CD4-positive, alpha-beta T cell treated with Interleukin-17A for 4 hours (primary cell): ENCODE results near the gene HMMR.
A peak's percentile ranks its signal among the peaks of the same experiment; 100 is the strongest.

Source experiments
- DNase-seq: peaks from one replicate; pipeline ENCODE4 v3.0.0-alpha.2; 2020; ENCODE audit warnings: mixed read lengths

Gene HMMR

GRCh38 chr5:163458778-163459385 lies 1.6 kb upstream of the HMMR start:
- no peak for DNase-seq

- no peak for DNase-seq
These were observed 992 bp upstream of the HMMR start for GRCh38 chr5:163459462-163459818.

- peak; percentile 96 for DNase-seq
These were observed 442 bp upstream of the HMMR start, which contains the start of gene NUDCD2 for GRCh38 chr5:163459819-163460561. TSS of gene NUDCD2 (minus strand) at chr5:163460102. CDS start at chr5:163460050, 52 bp downstream.

DNA sequence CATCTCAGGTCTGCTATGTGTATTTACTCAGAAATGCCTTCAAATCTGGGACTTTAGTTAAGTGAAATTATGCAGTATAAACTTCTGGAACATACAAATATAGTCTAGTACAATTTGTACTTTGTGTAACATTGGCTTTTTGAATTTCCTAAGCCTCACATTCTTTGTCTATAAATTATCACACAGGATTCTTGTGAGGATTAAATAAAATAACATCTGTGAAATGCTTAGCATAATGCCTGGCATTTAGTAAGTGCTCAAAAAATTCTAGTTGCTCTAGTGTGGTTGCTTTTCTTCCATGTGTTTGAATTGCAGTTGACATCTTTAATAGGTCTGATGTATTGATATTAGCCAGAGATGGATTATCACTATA lies 2.6 kb downstream of the HMMR start:
- DNase-seq: no peak

- DNase-seq: no peak
These were observed 7.2 kb downstream of the HMMR start for GRCh38 chr5:163467682-163468081.

DNA sequence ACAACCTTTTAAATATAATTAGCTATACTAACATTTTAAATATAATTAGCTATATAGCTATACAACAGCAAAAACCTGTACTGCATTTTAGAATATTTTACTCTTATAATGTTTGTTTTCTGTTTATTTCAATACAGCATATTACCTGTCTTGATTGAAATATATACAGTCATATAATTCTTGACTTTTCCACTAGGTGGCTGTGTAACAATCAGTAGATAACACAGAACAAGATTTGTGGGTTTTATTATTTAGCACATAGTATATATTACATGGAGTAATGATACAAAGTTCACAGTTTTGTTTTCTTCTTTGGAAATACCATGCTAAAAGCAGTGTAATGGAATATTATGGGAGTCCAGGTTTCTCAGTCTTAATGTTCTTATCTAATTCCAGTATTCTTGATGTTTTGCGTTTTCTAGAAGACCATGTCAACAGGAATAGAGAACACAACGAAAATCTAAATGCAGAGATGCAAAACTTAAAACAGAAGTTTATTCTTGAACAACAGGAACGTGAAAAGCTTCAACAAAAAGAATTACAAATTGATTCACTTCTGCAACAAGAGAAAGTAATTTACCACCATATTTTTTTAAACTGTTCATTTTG lies 13.3 kb downstream of the HMMR start:
- DNase-seq: no peak

GRCh38 chr5:163475411-163475810 lies 15.0 kb downstream of the HMMR start:
- no peak for DNase-seq

- DNase-seq: no peak
These were observed 17.9 kb downstream of the HMMR start for GRCh38 chr5:163478126-163478981.

- DNase-seq: no peak
These were observed 18.5 kb downstream of the HMMR start for GRCh38 chr5:163478982-163479271.

GRCh38 chr5:163489055-163489744 lies 28.8 kb downstream of the HMMR start:
- peak; percentile 42 for DNase-seq

GRCh38 chr5:163489745-163490075 lies 29.3 kb downstream of the HMMR start:
- DNase-seq: no peak

DNA sequence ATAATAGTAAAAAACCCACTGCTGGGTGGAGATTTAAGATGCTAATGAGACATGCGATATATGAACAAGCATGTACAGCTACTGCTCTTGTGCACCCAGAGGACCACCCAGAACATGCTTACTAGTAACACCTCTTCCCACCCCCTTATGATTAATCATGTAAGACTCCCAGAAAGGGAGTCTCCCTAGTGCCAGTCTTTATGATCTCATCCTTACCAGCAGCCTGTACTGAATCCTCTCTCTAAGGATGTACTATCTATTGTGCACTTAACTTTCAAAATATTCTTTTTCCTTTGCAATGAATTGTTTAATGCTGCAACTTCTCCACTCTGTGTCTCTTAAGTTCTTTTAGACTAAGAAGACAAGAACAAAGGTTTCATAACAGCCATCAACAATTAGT lies 35.9 kb downstream of the HMMR start:
- no peak for DNase-seq

DNA sequence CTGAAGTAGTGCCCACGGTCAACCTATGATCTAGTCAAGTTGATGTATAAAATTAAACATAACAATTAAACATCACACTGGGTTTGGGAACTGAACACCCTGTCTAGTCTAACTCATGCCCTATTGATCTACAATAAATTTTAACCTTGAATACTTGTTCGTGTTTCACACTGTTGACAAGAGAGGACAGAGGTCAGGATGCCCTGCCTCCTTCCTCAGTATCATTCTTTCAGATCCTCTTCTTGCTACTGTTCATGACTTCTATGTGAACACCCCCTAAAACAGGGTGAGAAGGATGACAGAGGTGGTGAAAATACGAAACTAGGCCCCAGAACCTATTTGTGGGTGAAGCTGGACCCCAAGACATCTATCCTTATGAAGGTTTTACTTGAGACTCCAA lies 36.9 kb downstream of the HMMR start:
- no peak for DNase-seq

DNA sequence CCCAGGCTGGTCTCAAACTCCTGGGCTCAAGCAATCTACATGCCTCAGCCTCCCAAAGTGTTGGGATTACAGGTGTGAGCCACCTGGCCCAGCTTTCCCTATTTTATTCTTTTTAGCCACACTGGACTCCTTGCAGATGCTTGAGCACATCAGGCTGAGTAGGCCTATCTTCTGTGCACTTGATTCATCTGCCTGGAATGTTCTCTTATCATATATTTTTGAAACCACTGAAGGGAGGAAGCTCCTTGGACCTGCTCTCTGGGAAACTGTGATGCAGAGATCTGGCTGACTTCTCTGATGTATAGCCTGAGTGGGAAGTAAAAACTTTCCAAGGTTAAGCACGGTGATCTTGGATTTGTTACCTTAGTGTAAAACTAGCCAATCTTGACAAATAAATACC lies 38.5 kb downstream of the HMMR start:
- no peak for DNase-seq

DNA sequence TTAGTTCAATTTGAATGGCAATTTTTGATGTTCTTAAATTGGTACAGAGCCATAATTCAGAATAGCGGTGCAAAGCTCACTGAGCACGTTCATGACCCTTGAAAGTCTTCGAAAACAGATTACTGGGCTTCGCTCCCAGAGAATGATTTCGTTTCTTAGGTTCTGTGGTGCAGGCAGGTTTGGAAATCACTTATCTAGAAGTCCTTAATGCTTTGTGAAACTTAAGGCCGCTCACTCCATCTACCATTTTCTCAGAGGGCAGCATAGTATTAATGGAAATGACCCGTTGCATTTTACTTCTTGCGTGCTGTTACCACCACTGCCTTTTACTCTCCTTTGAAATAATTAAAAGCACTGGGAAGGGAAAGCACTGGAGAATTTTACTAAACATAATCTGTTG lies 42.1 kb downstream of the HMMR start:
- DNase-seq: no peak

DNA sequence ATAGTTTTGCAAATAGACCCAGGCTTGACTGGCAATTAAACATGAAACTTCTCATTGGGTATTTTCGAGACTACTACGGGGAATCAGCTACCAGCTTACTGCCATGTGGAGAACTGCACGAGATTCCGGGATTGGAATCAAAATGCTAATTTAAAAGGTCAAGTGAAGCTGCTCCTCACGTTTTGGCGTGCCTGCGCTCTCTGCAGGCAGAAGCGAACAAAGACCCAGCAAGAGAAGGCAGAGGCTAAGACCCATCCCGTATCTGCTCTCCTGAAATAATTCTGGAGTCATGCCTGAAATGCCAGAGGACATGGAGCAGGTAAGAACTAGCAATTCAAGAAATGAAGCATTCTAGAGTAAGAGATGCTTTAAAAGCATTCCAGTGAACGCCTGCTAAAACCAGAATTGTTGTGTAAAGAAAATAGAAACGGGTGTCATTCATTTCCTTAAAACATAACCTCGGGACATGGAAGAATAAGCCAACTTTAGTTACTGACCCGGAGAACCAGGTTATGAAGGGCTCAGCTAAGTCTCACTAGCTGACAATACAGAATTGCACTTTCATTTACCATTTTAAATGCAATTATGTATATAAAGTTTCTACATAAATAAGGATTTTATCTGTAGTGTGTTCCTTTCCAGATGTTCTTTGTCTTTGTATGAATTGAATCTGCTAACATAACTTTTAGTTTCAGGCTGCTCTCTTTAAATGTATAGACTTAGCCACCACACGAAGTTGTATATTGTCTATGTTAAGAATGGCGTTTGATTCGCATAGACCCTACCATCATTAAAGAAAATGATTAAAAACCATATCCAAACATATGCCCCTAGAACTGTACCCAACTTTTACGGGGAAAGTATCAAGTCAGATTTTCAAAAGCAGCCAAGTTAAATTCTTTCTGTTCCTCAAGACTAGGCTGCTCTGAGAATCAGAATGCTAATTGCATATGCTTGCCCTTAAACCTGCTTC lies 43.0 kb downstream of the HMMR start:
- DNase-seq: peak; percentile 62

DNA sequence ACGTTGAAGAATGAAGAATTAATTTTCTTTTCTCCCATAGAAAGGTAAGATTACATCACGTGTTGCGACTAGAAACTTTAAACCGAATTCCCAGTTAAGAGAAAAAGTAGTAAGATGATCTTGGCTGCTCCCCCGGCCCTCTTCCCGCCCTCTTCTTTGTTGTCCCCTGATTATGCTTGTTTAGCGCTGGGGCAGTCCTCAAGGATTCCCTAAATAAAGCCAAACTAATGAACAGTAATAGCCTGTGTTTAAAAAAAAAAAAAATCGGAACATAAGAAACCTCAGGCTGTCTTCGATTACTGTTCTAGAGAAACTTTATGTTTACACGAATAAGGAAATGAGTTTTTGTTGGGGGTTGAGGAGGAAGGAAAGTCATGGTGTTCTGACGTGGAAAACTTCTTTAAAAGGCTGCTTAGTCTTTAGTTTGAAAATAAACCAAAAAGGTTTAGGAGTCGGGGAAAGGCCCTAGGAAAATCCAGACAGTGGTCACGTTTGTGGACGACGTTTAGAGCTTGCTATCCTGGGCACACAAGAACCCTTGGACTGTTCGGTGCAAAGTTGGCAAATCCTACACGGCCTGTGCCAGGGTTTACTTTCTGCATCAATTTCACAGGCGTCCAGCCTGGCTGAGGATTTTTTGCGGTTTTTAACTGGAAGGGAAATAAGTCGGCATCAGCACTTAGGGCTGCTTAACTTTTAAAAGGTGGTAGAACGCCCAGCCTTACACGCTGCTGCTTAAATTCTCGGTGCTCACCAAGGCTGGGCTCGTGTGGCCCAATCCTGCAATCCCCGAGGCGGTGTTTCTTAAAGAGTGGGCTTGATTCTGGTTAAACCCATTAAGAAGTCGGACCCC lies 43.9 kb downstream of the HMMR start:
- peak; percentile 44 for DNase-seq

- DNase-seq: no peak
These were observed 44.6 kb downstream of the HMMR start for GRCh38 chr5:163505049-163505367.

DNA sequence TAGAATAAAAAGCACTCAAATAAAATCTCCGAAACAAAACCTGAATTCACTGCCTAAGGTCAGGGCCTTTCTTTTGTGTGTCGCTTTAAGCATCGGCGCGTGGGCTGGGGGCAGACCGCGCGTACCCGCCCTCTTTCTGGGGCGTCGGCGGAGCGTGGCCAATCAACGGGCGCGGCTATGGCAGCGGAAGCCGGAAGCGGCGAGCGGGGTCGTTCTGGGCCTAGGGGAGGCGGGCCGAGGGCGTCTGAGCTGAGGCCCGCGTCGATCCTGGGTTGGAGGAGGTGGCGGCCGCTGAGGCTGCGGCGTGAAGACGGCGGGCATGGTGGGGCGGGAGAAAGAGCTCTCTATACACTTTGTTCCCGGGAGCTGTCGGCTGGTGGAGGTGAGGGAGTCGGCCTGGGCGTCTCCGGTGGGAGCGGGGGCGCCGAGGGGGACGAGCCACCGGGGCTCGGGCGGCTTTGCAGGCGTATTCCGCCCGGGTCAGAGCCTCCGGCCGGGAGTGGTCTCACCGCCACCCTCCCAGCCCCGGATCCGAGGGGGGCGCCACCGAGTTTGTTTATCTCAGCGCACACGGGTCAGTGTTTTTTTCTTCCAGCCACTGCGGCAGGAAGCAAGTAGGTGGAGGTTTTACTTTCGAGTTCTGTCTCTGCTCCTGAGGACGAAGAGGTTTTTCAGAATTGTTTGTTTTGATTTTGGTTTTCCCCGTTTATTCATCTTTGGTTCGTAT lies 45.1 kb downstream of the HMMR start, which contains the start of gene MAT2B:
MAT2B (plus strand) TSS at position 252 of the 727 bp plus-strand sequence; CDS start at position 320, 68 bp downstream.
- DNase-seq: peak; percentile 96

DNA sequence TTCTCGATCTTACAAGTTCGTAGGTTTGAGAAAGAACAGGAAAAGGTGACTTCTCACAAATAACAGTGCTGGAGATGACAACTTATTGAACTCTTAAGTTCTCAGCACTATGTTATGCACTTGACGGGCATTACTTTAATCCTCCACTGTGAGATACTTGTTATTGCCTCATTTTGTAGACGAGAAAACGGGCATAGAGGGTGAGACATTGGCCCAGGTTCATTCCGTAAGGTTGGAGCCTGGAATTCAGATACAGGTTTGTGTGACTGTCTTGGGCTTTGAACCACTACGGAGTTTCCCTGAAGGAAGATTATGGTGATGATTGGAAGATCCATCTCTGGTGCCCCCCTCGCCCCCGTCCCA lies 45.6 kb downstream of the HMMR start:
- DNase-seq: no peak
